Thyroid gland (tissue), 4 donors: ENCODE results near the gene MAP3K1. TPM values are rescaled to one million over a fixed set of nuclear protein-coding genes. Genes with fewer than 3 reads are reported as not detected.

ENCODE experiments used
- DNase-seq, 2 donors: peaks; one replicate each; pipeline ENCODE4 v3.0.0-alpha.2; 2019
- H3K27ac ChIP-seq, 3 donors: fragments of 200-600 bp; sonication (generic); 1 replicate in 2 of 3; 2 replicates in 1 of 3; pipeline ENCODE4 v1.5.1; 2016 to 2019; ENCODE audit warnings: mild to moderate bottlenecking in 1 of 3, moderate library complexity in 1 of 3
- H3K27me3 ChIP-seq: fragments of 200-600 bp; sonication (generic); one replicate; pipeline ENCODE4 v1.5.1; 2019
- H3K36me3 ChIP-seq, 2 donors: fragments of 200-600 bp; sonication (generic); one replicate each; pipeline ENCODE4 v1.5.1; 2016 to 2019
- H3K4me1 ChIP-seq, 2 donors: fragments of 200-600 bp; sonication (generic); one replicate each; pipeline ENCODE4 v1.5.1; 2017 to 2019
- H3K4me3 ChIP-seq, 3 donors: fragments of 200-600 bp; sonication (generic); replicated peaks in 1 of 3; 1 replicate in 2 of 3; 2 replicates in 1 of 3; pipeline ENCODE4 v1.5.1; 2016; ENCODE audit warnings: mild to moderate bottlenecking in 1 of 3
- H3K9me3 ChIP-seq: fragments of 200-600 bp; sonication (generic); one replicate; pipeline ENCODE4 v1.5.1; 2017
- POLR2A ChIP-seq, 2 donors: fragments of 450-650 bp; IDR thresholded peaks; one replicate each; pipeline ENCODE4 v1.6.1; 2017; ENCODE audit warnings: antibody characterized with exemption in 2 of 2, mild to moderate bottlenecking in 2 of 2, moderate library complexity in 1 of 2
- WGBS, 2 donors: methylation state at CpG; one replicate each; pipeline ENCODE4 v1.1.5; 2017; 5-methylcytosine and 5-hydroxymethylcytosine counted together
- intact Hi-C: fragments of 100-400 bp; cut with DNase I; formaldehyde crosslinking; loops from one replicate; pipeline ENCODE4 v1.15.1; 2023
- total RNA-seq, 4 donors: library from RNA; depleted of rRNA; stranded (reverse); fragments of >200 nt; gene quantifications; one replicate each; pipeline ENCODE4 v1.2.3, GENCODE V29; 2016
- TF ChIP-seq, protein P1 (sequence below), 6 experiments: fragments of 200-600 bp in 3 of 6; fragments of 450-650 bp in 3 of 6; sonication (generic) in 3 of 6; IDR thresholded peaks; one replicate each; pipeline ENCODE4 v1.5.1; 2016 to 2019; ENCODE audit warnings: antibody characterized with exemption in 6 of 6, mild to moderate bottlenecking in 2 of 6, inconsistent platforms in 1 of 6, moderate library complexity in 1 of 6

Gene MAP3K1
- total RNA-seq, 4 donors from 2014 or later = 56.9 to 113 (median 66.4) TPM

GRCh38 chr5:56896763-56897162, 81.4 kb downstream of the MAP3K1 start:
- 85 to 95% methylated on average over 4 of the region's 4 CpGs for WGBS, 2 donors
- no peak for DNase-seq
- intact Hi-C loops = no loop called here

GRCh38 chr5:56898213-56898612, 82.9 kb downstream of the MAP3K1 start:
- H3K9me3 ChIP-seq = no peaks in the 10 kb centered on the region
- no peak overlapping the region for H3K27ac ChIP-seq
- no peak overlapping the region for H3K4me3 ChIP-seq
- TF ChIP-seq, protein P1, sequence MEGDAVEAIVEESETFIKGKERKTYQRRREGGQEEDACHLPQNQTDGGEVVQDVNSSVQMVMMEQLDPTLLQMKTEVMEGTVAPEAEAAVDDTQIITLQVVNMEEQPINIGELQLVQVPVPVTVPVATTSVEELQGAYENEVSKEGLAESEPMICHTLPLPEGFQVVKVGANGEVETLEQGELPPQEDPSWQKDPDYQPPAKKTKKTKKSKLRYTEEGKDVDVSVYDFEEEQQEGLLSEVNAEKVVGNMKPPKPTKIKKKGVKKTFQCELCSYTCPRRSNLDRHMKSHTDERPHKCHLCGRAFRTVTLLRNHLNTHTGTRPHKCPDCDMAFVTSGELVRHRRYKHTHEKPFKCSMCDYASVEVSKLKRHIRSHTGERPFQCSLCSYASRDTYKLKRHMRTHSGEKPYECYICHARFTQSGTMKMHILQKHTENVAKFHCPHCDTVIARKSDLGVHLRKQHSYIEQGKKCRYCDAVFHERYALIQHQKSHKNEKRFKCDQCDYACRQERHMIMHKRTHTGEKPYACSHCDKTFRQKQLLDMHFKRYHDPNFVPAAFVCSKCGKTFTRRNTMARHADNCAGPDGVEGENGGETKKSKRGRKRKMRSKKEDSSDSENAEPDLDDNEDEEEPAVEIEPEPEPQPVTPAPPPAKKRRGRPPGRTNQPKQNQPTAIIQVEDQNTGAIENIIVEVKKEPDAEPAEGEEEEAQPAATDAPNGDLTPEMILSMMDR (IDR thresholded peaks at IDR 0.05) = no peak
- TF ChIP-seq POLR2A (IDR thresholded peaks at IDR 0.05) = no peak
- peaks cover 0 to 8% of the 10 kb centered on the region in 2 donors for H3K36me3 ChIP-seq
- intact Hi-C loops = no loop called here
- H3K27me3 ChIP-seq = no peaks in the 10 kb centered on the region
- H3K4me1 ChIP-seq = no peaks in the 10 kb centered on the region
- 90 to 93% methylated on average over 4 of the region's 4 CpGs for WGBS, 2 donors
- DNase-seq = no peak

More at GRCh38 chr5:56896763-56897162, 81.4 kb downstream of the MAP3K1 start:
- Histone ChIP-seq H3K27me3 (no peaks in the 10 kb centered on the region), H3K4me3 (no peak overlapping the region), H3K27ac (no peak overlapping the region), H3K36me3 (peaks cover 0 to 8% of the 10 kb centered on the region in 2 donors), H3K9me3 (no peaks in the 10 kb centered on the region), H3K4me1 (no peaks in the 10 kb centered on the region)
- TF ChIP-seq POLR2A (IDR thresholded peaks at IDR 0.05) = no peak
- TF ChIP-seq, protein P1 (IDR thresholded peaks at IDR 0.05) = no peak

DNA sequence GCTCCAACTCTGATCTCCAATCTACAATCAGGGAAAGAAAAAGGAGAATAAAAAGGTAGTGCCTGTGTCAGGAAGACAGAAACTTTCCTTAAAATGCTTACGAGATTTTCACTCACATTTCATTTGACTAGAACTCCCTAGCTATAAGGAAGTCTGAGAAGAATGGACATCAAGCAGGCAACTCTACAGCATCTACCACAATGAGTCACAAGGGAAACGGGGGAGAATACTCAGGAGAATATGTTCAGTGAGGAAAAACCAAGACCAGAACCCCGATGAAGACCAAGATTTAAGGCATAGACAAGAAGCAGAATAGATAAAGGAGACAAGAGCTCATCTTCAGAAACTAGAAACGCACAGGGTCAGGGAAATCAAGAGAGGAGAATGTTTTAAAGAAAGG, 85.0 kb downstream of the MAP3K1 start:
- no peaks in the 10 kb centered on the region for H3K4me1 ChIP-seq
- TF ChIP-seq POLR2A (IDR thresholded peaks at IDR 0.05) = no peak
- TF ChIP-seq, protein P1 (IDR thresholded peaks at IDR 0.05) = no peak
- no peaks in the 10 kb centered on the region for H3K27me3 ChIP-seq
- H3K9me3 ChIP-seq = no peaks in the 10 kb centered on the region
- no peak for DNase-seq
- 63 to 64% methylated on average over 4 of the region's 4 CpGs for whole genome bisulfite sequencing, 2 donors
- H3K4me3 ChIP-seq = no peak overlapping the region
- H3K36me3 ChIP-seq = no peaks in the 10 kb centered on the region
- intact Hi-C loops = loop anchor here (10.0 kb wide), 2 partner anchors 274 to 324 kb away; partner anchors contain the start of gene GPBP1
- H3K27ac ChIP-seq = no peak overlapping the region

DNA sequence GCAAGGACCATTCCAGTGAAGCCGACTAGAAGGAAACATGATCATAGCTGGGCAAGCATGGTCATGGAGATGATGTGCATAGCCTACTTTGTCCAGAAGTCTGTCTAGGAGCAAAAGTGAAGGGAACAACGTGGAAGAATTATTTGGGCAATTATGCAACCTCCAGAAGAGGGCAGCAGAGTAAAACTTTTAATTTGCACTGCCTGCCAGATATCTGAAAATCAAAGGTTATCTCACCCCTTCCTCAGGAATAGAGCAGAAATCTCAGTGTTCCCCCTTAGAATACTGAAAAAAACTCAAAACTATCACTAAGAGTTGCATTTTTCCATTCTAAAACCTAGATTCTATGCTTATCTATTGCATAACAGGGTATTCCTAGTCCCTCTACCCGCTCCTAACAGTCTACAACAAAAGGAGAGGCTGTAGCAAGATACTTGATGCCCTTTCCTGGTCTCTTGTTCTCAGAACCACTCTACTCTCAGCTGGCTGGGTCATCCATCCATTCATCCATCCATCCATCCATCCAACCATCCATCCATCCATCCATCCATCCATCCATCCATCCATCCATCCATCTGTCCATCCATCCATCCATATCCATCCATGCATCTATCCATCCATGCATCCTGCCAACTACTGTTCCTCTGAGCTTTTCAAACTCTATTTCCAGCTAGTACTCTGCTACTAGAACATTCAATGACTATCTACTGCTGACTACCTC, 85.7 kb downstream of the MAP3K1 start:
- TF ChIP-seq, protein P1 (IDR thresholded peaks at IDR 0.05) = peak; percentile 45 to 77 (median 56)
- no peak for TF ChIP-seq POLR2A (IDR thresholded peaks at IDR 0.05)

GRCh38 chr5:56908942-56909293, 93.6 kb downstream of the MAP3K1 start:
- Histone ChIP-seq H3K36me3 (no peaks in the 10 kb centered on the region), H3K27me3 (no peaks in the 10 kb centered on the region), H3K27ac (peak overlapping the region; percentile 89 to 96 (median 94)), H3K4me3 (peak overlapping the region; percentile 54 to 58 (median 58)), H3K9me3 (no peaks in the 10 kb centered on the region), H3K4me1 (peaks cover 0 to 4% of the 10 kb centered on the region in 2 donors)
- peak; percentile 80 to 83 for DNase-seq
- intact Hi-C loops = loop anchor here (10.0 kb wide), 2 partner anchors 266 to 316 kb away; partner anchors contain the start of gene GPBP1
- 0 to 1% methylated on average over 19 of the region's 19 CpGs for WGBS, 2 donors
- TF ChIP-seq, protein P1 (IDR thresholded peaks at IDR 0.05) = no peak
- no peak for TF ChIP-seq POLR2A (IDR thresholded peaks at IDR 0.05)

More for the DNA sequence above, 85.7 kb downstream of the MAP3K1 start:
- Histone ChIP-seq H3K27ac (no peak overlapping the region), H3K9me3 (no peaks in the 10 kb centered on the region), H3K27me3 (no peaks in the 10 kb centered on the region), H3K4me1 (no peaks in the 10 kb centered on the region), H3K36me3 (no peaks in the 10 kb centered on the region), H3K4me3 (no peak overlapping the region)
- DNase-seq = no peak
- intact Hi-C loops = loop anchor here (10.0 kb wide), 2 partner anchors 274 to 324 kb away; partner anchors contain the start of gene GPBP1
- 35% methylated on average over 3 of the region's 3 CpGs for WGBS, 2 donors
